Trophoblast cell (in vitro differentiated cells and primary cell): ENCODE results near the gene SSBP3.

Experiments used
- DNase-seq, 2 donors: peaks; one replicate each; pipeline ENCODE4 v3.0.0-alpha.2; 2016
- H2AFZ ChIP-seq: 2 replicates; pipeline ENCODE4 v1.6.1; 2013; ENCODE audit warnings: low read length, moderate library complexity, mild to moderate bottlenecking; ENCODE audit not compliant: insufficient read depth, poor library complexity
- H2AK5ac ChIP-seq: 2 replicates; pipeline ENCODE4 v1.6.1; 2013; ENCODE audit warnings: mild to moderate bottlenecking, low read length
- H2BK120ac ChIP-seq: 2 replicates; pipeline ENCODE4 v1.6.1; 2013; ENCODE audit warnings: low read length, mild to moderate bottlenecking, moderate library complexity; ENCODE audit not compliant: insufficient read depth, poor library complexity
- H2BK12ac ChIP-seq: 2 replicates; pipeline ENCODE4 v1.6.1; 2013; ENCODE audit warnings: mild to moderate bottlenecking, low read length, moderate library complexity
- H2BK5ac ChIP-seq: 2 replicates; pipeline ENCODE4 v1.6.1; 2013; ENCODE audit warnings: low read length, low read depth, moderate library complexity, mild to moderate bottlenecking; ENCODE audit not compliant: poor library complexity
- H3K14ac ChIP-seq: 2 replicates; pipeline ENCODE4 v1.6.1; 2013; ENCODE audit warnings: mild to moderate bottlenecking, low read length
- H3K18ac ChIP-seq: 2 replicates; pipeline ENCODE4 v1.6.1; 2013; ENCODE audit warnings: mild to moderate bottlenecking, low read length
- H3K23ac ChIP-seq: 2 replicates; pipeline ENCODE4 v1.6.1; 2013; ENCODE audit warnings: low read length
- H3K27ac ChIP-seq: 2 replicates; pipeline ENCODE4 v1.5.1; 2013; ENCODE audit warnings: low read depth, mild to moderate bottlenecking, inconsistent platforms, low read length, moderate library complexity
- H3K27me3 ChIP-seq: 2 replicates; pipeline ENCODE4 v1.6.1; 2013; ENCODE audit warnings: inconsistent platforms, mild to moderate bottlenecking, low read length, moderate library complexity; ENCODE audit not compliant: insufficient read depth
- H3K36me3 ChIP-seq, 2 experiments: 1 replicate in 1 of 2; 2 replicates in 1 of 2; pipeline ENCODE4 v1.6.1; 2013; ENCODE audit warnings: low read length in 2 of 2, mild to moderate bottlenecking in 2 of 2, moderate library complexity in 1 of 2; ENCODE audit not compliant: insufficient read depth in 2 of 2, control insufficient read depth in 1 of 2
- H3K4ac ChIP-seq: 2 replicates; pipeline ENCODE4 v1.6.1; 2013; ENCODE audit warnings: low read depth, mild to moderate bottlenecking, low read length, moderate library complexity
- H3K4me1 ChIP-seq, 2 experiments: 1 replicate in 1 of 2; 2 replicates in 1 of 2; pipeline ENCODE4 v1.6.1; 2013; ENCODE audit warnings: low read length in 2 of 2, mild to moderate bottlenecking in 2 of 2, moderate library complexity in 1 of 2; ENCODE audit not compliant: insufficient read depth in 2 of 2, control insufficient read depth in 1 of 2
- H3K4me2 ChIP-seq: 2 replicates; pipeline ENCODE4 v1.6.1; 2013; ENCODE audit warnings: inconsistent platforms, mild to moderate bottlenecking, low read length, moderate library complexity
- H3K4me3 ChIP-seq: 2 replicates; pipeline ENCODE4 v1.5.1; 2013; ENCODE audit warnings: mild to moderate bottlenecking, low read depth, low read length, inconsistent platforms
- H3K79me1 ChIP-seq: one replicate; pipeline ENCODE4 v1.6.1; 2013; ENCODE audit warnings: low read length
- H3K79me2 ChIP-seq: 2 replicates; pipeline ENCODE4 v1.6.1; 2013; ENCODE audit warnings: low read length, mild to moderate bottlenecking; ENCODE audit not compliant: control insufficient read depth, insufficient read depth, poor library complexity
- H3K9ac ChIP-seq: 2 replicates; pipeline ENCODE4 v1.6.1; 2013; ENCODE audit warnings: mild to moderate bottlenecking, low read length
- H3K9me3 ChIP-seq: 2 replicates; pipeline ENCODE4 v1.6.1; 2013; ENCODE audit warnings: low read depth, mild to moderate bottlenecking, control low read depth, inconsistent platforms, low read length; ENCODE audit not compliant: insufficient read depth
- H4K12ac ChIP-seq: 2 replicates; pipeline ENCODE4 v1.6.1; 2013; ENCODE audit warnings: low read depth, mild to moderate bottlenecking, low read length, moderate library complexity
- H4K8ac ChIP-seq: 2 replicates; pipeline ENCODE4 v1.6.1; 2013; ENCODE audit warnings: low read depth, mild to moderate bottlenecking, low read length, moderate library complexity
- H4K91ac ChIP-seq: one replicate; pipeline ENCODE4 v1.6.1; 2013; ENCODE audit warnings: low read depth, mild to moderate bottlenecking, low read length, moderate library complexity
- WGBS: extraction: QIAGEN DNeasy Blood & Tissue Kit; methylation state at CpG from one replicate; pipeline ENCODE4 v1.1.7; 2013; ENCODE audit warnings: missing lambda C conversion rate; ENCODE audit not compliant: insufficient read length, insufficient coverage; ENCODE audit errors: extremely low coverage; 5-methylcytosine and 5-hydroxymethylcytosine counted together

Gene SSBP3

DNA sequence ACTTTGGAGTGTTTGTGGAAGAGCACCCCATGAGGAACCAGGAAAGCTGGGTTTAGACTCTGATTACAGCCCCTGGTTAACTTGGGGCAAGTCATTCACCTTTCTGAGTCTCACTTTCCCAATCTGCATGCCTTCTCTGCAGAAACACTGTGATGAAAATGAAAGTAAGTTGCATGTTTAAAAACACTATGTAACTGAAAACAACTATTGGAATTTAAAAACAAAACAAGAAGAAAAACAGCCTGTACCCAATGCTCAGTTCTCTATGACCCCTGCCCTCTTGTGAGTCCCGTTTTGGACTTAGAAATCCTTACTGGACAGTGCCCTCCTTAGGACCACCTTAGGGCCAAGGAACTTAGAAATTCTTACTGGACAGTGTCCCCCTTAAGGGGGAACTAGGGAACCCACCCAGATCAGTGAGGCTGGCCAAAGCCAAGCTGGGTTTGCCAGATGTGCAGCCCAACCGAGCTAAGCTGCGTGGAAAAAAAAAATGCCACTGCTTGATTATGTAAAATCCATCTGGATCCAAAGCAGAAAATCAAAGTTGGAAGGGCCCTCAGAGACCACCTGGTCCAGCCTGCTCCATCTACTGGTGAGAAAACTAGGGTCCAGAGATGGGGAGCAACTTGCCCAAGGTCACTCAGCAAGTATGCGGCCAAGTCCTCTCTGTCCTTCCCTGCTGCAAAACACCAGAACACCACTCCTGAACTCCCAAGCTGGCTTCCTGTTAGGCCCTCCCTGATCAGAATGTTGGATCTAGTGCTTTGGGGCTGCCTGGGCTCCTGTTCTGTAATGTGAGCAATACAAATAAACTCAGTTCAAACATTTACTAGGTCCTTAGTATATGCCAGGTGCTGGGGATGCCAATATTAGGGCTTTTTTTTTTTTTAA lies 128.5 kb downstream of the SSBP3 start:
- Histone ChIP-seq H3K27ac (no peak overlapping the region), H3K79me1 (peaks cover 7% of the 10 kb centered on the region), H2AFZ (no peak overlapping the region), H3K23ac (no peak overlapping the region), H4K12ac (no peak overlapping the region), H3K14ac (no peak overlapping the region), H2BK120ac (no peak overlapping the region), H4K8ac (no peak overlapping the region), H3K79me2 (peaks cover 4% of the 10 kb centered on the region), H3K9me3 (peaks cover 2% of the 10 kb centered on the region), H4K91ac (no peak overlapping the region), H3K4ac (no peak overlapping the region), H3K36me3 (peaks cover 21 to 26% of the 10 kb centered on the region in 2 experiments), H3K27me3 (no peaks in the 10 kb centered on the region), H3K9ac (no peak overlapping the region), H2BK12ac (no peak overlapping the region), H2BK5ac (no peak overlapping the region), H3K4me1 (peaks cover 25 to 33% of the 10 kb centered on the region in 2 experiments), H3K4me2 (no peak overlapping the region), H3K4me3 (no peak overlapping the region), H3K18ac (no peak overlapping the region), H2AK5ac (no peak overlapping the region)
- peak in 1 of 2 donors; percentile 17 for DNase-seq
- no CpG with 5 or more reads among the region's 4 CpGs for WGBS

GRCh38 chr1:54276617-54277450 lies 129.4 kb downstream of the SSBP3 start:
- no peak overlapping the region for H4K8ac ChIP-seq
- H3K27ac ChIP-seq, result no peak overlapping the region
- peaks cover 21 to 26% of the 10 kb centered on the region in 2 experiments for H3K36me3 ChIP-seq
- H3K23ac ChIP-seq, result no peak overlapping the region
- peaks cover 1% of the 10 kb centered on the region for H3K79me2 ChIP-seq
- no peak overlapping the region for H4K12ac ChIP-seq
- no peak overlapping the region for H2AK5ac ChIP-seq
- no peak overlapping the region for H4K91ac ChIP-seq
- H2BK5ac ChIP-seq, result no peak overlapping the region
- no peaks in the 10 kb centered on the region for H3K27me3 ChIP-seq
- H3K4ac ChIP-seq, result peak overlapping the region; percentile 23
- H2BK120ac ChIP-seq, result no peak overlapping the region
- peaks cover 2% of the 10 kb centered on the region for H3K9me3 ChIP-seq
- no peak overlapping the region for H3K4me3 ChIP-seq
- DNase-seq, result no peak
- H3K79me1 ChIP-seq, result peaks cover 9% of the 10 kb centered on the region
- H3K9ac ChIP-seq, result no peak overlapping the region
- H2BK12ac ChIP-seq, result no peak overlapping the region
- no peak overlapping the region for H2AFZ ChIP-seq
- no CpG with 5 or more reads among the region's 11 CpGs for WGBS
- H3K4me2 ChIP-seq, result no peak overlapping the region
- no peak overlapping the region for H3K18ac ChIP-seq
- H3K4me1 ChIP-seq, result peaks cover 26 to 37% of the 10 kb centered on the region in 2 experiments
- peak overlapping the region; percentile 13 for H3K14ac ChIP-seq

DNA sequence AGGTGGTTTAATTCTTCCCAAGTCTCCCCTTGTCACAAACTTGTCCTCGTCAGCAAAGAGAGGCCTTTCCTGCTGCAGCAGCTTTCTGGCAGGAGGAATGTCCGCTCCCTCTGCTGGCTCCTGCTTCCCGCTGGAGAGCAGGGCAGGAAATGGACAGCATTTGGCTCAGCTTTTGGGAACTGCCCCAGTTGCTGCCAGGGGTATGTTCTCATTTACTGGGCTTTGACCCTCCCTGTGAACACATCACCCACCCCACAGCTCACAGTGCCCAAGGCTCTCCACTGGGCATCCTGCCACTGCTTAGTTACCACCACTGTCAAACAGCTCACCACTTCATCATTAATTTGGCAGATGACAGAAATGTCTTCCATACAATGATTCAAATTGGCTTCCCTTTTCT lies 130.8 kb downstream of the SSBP3 start:
- Histone ChIP-seq H3K18ac (no peak overlapping the region), H3K9me3 (peaks cover 2% of the 10 kb centered on the region), H3K9ac (no peak overlapping the region), H3K4me3 (no peak overlapping the region), H3K79me1 (peaks cover 9% of the 10 kb centered on the region), H3K4ac (no peak overlapping the region), H2BK120ac (no peak overlapping the region), H3K27ac (no peak overlapping the region), H4K8ac (no peak overlapping the region), H3K4me1 (peaks cover 23 to 35% of the 10 kb centered on the region in 2 experiments), H3K14ac (no peak overlapping the region), H3K23ac (no peak overlapping the region), H3K27me3 (no peaks in the 10 kb centered on the region), H2AFZ (no peak overlapping the region), H3K4me2 (no peak overlapping the region), H4K12ac (no peak overlapping the region), H2BK5ac (no peak overlapping the region), H3K36me3 (peaks cover 24 to 28% of the 10 kb centered on the region in 2 experiments), H2BK12ac (no peak overlapping the region), H2AK5ac (no peak overlapping the region), H3K79me2 (no peaks in the 10 kb centered on the region), H4K91ac (no peak overlapping the region)
- DNase-seq, result no peak
- WGBS, result no CpG with 5 or more reads among the region's 3 CpGs

- Histone ChIP-seq H3K23ac (no peak overlapping the region), H3K4me3 (no peak overlapping the region), H3K4ac (peak overlapping the region; percentile 4), H3K4me1 (peaks cover 23 to 35% of the 10 kb centered on the region in 2 experiments), H3K27ac (no peak overlapping the region), H2BK120ac (no peak overlapping the region), H4K12ac (no peak overlapping the region), H3K27me3 (no peaks in the 10 kb centered on the region), H2AFZ (peak overlapping the region; percentile 23), H3K9ac (no peak overlapping the region), H3K79me1 (peaks cover 9% of the 10 kb centered on the region), H2BK12ac (no peak overlapping the region), H3K9me3 (peaks cover 5% of the 10 kb centered on the region), H3K18ac (no peak overlapping the region), H2AK5ac (no peak overlapping the region), H4K8ac (no peak overlapping the region), H2BK5ac (no peak overlapping the region), H3K79me2 (no peaks in the 10 kb centered on the region), H4K91ac (no peak overlapping the region), H3K14ac (no peak overlapping the region), H3K36me3 (peaks cover 23% of the 10 kb centered on the region in 2 experiments), H3K4me2 (no peak overlapping the region)
- WGBS, result no CpG with 5 or more reads among the region's 11 CpGs
- DNase-seq, result no peak
Observed at GRCh38 chr1:54274881-54275280, 131.3 kb downstream of the SSBP3 start.
